HG03139 (cell line): ENCODE results near the gene UBE2M.

ENCODE experiments used
- ATAC-seq: cut with Tn5 transposase; IDR thresholded peaks from one replicate; pipeline ENCODE4 v1.9.1; 2021; ENCODE audit not compliant: unreplicated experiment

The UBE2M gene

DNA sequence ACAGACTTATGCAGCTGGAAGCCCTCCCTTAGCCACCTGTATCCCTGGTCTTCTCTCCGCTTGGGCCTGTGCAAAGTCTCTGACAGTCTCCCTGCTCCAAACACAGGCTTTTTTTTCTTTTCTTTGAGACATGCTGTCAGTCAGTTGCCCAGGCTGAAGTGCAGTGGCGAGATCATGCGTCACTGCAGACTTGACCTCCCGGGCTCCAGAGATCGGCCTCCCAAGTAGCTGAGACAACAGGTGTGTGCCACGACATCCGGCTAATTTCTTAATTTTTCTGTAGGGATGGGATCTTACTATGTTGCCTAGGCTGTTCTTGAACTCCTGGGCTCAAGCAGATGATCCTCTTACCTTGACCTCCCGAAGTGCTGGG, 13.2 kb upstream of the UBE2M start:
- no peak for ATAC-seq

DNA sequence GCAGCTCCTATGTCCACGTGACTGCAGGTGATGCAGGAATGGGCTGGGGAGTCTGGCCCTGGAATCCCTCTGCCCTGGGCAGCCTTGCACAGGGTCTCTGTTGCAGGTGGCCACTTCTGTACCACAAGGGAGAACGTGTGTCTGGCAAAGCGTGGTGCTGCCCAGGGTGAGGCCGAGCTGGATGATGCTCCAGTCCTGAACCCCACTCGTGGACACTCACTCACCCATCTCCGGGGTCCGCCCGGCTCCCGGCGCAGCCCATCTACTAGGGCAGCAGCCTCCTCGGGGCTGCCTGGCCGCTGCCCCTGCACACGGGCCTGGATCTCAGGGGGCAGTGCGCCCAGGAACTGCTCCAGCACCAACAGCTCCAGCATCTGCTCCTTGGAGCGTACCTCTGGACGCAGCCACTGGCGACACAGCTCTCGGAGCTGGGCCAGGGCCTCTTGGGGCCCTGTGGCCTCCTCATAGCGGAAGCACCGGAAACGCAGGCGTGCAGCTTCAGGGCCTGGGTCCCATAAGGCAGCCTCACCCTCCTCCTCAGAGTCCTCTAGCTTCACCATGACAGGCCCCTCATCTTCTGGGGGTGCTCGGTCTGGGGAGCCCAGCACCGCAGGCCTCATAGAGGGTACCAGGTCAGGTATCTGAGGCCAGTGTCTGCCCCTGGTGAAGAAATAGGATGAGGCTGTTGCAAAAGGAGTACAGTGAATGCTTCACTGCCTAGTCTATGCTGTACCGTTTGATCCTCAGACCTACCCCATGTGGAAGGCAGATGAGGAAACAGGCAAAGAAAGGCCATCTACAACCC, 12.6 kb upstream of the UBE2M start:
- ATAC-seq: no peak

DNA sequence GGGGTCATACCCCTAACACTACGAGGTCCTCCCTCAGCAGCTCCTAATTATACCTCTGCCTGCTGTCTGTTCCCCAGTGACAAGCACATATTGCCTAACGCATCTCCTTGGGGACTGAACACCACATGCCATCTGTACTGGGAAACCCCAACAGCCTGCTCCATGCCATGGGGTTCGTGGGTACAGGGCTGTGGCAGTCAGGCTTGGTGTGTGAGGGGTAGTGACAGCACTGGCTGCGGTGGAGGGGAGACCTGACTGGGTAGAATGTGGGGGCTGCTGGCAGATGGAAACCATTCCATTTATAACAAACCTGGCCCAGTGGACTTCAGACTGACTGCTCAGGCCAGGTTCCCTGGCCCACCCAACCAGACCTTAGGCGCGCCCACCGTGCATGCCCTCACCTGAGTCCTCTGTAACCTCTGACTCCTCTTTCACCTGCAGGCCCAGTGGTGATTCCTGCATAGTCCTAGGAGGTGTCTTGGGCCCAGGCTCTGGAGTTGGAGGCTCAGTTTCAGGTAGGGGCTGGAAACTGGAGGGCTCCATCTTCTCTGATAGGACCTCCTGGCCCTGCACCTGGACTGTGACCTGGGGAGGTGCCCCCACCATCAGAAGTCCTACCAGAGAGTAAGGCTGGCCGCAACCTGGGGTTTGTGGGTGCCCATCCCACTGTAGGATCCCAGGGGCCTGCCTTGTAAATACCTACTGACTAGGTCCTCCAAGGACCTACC, 11.7 kb upstream of the UBE2M start:
- ATAC-seq: no peak

DNA sequence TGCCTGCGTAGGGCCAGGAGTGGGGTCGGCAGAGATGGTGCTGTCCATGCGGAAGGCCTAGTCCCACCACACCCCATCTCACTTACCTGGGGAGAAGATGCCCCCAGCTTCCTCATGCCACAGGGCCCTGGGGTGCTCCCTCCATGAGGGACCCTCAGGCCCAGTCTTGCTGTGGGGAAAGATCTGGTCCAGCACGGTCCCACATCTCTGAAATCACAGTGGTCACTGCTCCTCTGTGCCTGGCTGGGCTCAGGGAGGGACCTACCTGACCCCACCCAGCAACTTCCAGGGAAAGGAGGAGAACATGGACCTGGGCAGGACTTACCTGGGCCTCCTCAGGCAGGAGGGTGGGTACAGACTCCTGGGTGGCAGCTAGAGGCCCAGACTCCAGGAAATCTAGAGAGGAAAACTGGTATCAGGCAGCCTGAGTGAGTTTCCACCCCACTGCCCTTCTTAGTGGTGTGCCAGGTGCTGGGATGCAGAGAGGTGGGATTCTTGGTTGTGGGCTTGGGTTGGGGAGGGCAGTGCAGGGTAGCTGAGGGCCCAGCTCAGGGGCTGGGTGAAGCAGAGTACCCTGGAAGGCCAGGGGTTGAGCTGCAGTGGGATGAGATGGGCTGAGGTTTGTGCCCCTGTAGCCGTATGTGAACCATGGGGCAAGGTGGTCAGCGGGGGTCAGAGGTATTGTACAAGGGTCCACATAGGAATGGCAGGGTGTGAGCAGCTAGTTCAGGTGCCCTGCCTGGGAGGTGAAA, 11.0 kb upstream of the UBE2M start:
- ATAC-seq: no peak

DNA sequence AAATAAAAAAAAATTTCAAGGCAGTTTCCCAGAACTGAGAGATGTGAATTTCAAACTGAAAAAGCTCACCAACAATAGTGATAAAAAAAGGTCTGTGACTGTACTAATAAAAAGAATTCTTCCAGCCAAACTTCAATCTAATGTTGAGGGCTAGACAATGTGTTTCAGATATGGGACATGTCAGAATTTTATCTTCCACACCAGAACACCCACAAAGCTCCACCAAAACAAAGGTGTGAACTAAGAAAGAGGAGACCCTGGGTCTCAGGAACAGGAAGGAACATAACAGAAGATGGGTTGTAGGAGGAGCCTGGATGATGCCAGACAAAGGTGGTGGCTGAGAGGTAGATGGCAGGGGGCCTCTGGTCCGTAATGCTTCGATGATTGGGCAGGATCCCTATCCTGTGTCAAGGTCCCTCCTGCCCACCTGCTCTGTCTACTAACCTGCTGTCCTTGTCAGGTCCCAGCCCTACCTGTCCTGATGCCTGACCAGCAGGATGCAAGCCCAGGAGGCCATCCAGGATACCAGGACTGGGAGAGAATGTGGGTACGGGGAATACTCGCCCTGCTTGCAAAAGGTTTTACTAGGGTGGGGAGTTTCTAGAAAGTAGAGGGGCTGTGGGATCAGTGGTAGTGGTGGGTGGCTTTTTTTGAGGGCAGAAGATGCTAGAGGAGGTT, 10.2 kb upstream of the UBE2M start:
- no peak for ATAC-seq

DNA sequence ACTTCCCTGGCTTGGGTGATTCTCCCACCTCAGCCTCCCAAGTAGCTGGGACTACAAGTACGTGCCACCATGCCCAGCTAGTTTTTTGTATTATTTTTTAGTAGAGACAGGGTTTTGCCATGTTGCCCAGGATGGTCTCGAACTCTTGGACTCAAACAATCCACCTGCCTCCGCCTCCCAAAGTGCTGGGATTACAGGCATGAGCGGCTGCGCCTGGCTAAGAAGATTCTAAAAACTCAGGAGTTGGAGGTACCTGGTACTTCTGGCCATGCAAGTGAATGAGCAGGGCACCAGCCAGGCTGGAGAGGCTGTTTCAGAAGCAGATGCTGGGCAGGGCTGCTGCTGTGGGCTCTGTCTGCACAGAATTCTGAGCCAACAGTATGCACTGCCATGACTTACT, 8.6 kb upstream of the UBE2M start:
- no peak for ATAC-seq

DNA sequence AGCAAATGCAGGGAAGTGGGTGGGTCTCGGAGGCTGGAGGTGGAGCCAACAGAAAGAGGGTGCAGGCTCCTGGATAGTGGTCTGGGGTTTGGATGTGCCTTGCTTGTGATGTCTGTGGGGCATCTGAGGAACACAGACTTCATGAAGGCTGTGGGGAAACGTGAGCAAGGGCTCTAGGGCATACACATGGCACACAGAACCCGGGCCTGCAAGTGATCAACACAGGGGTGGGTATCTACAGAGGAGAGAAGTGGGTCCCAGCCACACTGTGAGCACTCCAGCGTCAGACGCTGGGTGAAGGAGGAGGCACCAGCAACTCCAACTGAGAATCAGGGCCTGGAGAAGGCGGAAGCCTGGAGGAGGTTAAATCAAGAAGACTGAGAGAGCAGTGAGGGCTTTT, 5.4 kb upstream of the UBE2M start:
- ATAC-seq: no peak

DNA sequence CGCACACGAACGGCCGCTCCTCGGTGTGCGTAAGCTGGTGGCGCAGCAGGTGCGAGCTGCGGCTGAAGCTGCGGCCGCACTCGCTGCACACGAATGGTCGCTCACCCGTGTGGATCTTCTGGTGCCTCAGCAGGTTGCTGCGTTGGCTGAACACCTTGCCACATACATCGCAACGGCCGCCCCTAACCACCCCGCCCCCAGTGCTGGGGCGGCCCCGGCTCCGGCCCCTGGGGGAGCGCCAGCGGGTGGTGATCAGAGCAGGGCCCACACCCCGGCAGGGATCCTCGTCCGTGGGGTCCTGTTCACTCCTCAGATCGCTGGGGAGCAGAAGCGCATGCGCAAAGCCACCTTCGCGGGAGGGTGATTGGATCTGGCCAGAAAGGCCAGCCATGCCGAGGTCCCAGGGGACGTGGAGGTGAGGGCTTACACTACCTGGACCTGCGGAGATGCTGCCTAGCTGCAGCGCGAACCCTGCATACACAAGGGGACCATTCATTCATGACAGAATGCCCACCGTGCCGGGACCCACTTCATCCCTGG, 4.7 kb upstream of the UBE2M start:
- no peak for ATAC-seq

DNA sequence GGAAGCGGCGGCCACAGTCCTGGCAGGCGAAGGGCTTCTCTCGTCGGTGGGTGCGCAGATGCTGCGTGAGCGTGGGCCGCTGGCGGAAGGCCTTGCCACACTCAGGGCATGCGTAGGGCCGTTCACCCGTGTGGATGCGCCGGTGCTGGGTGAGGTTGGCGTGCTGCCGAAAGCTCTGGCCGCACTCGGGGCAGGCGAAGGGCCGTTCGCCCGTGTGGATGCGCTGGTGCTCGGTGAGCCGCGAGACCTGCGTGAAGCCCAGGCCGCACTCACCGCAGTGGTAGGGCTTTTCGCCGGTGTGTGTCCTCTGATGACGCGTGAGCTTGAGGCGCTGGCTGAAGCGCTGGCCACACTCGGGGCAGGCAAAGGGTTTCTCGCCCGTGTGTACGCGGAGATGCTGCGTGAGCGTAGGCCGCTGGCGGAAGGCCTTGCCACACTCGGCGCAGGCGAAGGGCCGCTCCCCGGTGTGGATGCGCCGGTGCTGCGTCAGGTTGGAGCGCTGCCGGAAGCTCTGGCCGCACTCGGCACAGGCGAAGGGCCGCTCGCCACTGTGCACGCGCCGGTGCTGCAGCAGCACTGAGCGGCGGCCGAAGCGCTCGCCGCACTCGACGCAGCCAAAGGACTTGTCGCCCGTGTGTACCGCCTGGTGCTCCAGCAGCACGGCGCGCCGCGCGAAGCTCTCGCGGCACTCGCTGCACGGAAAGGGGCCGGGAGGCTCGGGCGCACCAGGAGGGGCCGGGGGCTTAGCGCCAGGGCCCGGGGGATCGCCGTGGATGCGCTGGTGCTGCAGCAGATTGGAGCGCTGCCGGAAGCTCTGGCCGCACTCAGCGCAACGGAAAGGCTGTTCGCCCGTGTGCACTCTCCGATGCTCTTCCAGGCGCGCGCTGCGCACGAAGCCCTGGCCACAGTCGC, 4.0 kb upstream of the UBE2M start:
- ATAC-seq: no peak

DNA sequence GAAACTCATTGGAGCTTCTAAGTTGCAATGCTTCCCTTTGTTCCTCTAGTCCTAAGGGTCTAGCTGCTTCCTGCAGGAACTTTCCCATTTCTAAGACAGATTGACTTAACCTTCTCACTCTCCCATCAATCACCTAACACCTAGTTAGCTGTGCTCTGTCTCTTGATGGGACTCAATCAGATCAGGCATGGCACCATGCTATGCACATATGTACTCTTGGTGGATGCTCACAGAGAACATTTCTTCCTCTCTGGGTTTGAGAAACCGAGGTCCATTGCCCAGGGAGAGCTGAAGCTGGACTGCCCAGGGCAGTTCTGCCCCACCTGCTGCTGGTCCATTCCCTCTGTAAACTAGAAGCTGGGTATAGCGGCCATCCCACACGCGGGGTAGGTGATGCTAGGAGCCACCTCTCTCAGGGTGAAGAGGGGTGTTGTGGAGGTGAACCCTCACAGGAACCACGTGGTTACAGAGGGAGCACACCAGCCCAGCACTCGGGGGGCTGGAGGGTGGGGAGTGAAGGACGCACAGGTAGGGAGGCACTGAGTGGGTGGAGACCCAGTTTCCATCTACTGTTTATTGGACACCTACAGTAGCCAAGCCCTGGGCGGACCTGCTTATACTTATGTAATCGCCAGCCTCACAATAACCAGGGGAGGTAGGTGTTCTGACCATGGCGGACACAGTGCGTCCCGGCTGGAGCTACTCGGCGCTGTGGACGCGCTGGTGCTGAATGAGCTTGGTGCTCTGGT, 3.1 kb upstream of the UBE2M start:
- ATAC-seq: no peak

DNA sequence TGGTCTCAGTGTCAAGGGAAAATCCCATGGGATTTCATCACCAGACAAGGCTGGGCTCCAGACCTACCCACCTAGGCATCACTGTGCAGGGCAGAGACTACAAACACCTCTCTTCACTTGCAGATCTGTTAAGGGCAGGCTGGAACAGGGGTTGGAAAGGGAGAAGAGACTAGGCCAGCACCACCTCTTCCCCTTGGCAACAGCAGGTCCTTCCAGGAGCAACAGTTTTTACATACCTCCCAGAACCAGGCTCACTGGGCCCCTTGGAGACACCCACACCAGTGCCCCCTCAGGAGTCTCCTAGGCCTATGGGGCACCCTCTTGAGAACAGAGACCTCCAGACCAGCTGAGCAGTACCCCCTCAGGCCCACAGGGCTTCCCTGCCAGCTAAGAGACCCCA, 2.5 kb upstream of the UBE2M start:
- no peak for ATAC-seq

DNA sequence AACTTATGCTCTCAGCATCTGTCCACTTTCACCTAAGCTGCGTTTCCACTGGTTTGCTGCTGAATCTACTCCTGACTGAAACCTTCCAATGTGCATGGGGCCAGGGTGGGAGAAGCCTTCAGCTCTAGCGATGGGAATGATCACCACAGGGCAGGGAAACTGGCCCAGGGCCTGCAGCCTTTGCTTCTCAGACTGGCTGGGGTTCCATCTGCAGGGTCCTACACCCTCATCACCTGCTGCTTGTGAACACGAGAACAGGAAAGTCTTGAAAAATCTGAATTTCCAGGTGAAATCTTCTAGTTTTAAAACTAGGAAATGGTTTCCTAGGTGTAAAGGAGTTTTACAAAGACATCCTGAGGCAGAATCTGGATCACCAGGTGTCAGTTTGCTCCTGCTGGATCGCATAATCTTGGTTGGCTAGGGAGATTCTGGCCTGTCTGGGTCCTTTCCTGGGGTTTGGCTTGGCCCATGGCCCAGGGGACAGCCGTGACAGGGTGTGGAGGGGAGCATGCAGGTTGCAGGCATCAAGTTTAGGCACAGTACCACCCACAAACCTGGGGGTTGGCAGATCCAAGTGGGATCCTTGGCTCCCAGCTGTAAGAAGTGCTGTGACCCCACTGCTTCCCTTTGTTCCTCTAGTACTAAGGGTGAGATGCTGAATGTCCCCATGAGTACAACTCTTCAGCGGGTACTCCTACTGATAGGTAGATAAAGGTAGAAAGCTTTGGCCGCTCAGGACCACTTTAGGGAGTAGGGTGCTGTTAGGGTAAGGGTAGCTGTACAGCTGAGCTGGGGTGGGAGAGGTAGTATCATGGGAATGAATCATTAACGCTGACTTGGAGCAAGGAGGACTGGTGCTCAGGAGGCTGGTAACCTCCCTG, 1.8 kb upstream of the UBE2M start:
- ATAC-seq: no peak

DNA sequence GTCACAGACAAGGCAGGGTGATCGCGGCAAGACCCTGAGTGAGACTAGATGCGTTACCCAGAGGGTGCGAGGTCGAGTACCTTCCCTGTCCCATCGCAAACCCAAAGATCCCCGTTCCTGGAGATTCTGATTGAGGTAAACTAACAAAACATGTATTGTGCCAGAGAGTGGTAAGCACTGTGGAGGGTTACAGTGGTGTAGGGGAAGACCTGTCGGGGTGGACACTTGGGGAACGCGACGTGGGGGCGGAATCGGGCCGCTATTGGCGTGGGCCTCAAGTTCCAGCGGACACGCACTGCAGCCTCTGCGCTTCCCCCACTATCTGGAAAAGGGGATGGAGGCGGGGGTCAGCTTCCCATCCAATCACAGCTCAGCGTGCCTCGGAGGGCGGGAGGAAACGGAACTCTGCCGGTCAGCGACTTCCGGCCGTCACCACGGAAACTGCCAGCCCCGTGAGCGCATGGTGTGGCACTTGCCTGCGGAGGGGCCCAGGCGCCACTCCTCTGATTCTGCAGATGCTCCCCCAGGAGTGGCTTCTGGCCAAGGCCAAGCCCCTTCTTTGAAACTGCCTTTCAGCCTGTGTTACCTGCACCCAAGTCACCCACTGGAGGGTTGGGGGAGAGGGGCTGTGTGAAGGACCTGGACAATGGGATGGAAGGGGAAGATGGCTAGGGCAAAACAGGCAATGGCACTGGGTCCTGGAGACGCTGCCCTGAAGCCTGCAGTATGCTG, 1.0 kb upstream of the UBE2M start:
- ATAC-seq: no peak

DNA sequence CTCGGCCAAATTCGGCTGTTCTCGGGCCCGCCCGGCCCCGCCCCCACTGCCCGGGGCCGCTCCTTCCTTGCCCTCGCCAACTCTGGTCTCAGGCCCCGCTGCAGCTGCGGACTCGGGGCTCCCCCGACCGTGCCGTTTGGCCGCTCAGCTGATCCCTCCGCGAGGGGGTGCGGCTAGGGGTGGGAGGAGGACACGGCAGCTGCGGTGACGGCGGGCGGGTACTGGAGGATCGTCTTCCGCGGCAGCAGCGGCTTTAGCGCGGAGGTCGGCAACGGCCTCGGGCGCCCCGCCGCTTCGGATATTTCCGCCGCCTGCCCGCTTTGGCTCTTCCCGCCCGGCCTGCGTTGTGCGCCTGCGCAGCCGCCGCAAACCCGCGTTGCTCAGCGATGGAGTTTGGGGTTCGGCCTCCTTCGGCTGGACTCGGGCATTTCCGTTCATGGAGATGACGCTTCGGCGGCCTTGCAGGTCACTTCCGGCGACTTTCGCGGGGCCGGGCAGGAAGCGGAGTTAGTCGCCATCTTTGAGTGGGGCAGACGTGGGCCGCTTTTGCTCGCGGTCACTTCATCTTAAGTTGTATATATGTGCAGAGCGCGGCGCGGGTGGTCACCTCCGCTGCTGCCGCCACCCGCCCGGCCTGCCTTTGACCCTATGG, 338 bp upstream of the UBE2M start:
- ATAC-seq: peak; percentile 37

DNA sequence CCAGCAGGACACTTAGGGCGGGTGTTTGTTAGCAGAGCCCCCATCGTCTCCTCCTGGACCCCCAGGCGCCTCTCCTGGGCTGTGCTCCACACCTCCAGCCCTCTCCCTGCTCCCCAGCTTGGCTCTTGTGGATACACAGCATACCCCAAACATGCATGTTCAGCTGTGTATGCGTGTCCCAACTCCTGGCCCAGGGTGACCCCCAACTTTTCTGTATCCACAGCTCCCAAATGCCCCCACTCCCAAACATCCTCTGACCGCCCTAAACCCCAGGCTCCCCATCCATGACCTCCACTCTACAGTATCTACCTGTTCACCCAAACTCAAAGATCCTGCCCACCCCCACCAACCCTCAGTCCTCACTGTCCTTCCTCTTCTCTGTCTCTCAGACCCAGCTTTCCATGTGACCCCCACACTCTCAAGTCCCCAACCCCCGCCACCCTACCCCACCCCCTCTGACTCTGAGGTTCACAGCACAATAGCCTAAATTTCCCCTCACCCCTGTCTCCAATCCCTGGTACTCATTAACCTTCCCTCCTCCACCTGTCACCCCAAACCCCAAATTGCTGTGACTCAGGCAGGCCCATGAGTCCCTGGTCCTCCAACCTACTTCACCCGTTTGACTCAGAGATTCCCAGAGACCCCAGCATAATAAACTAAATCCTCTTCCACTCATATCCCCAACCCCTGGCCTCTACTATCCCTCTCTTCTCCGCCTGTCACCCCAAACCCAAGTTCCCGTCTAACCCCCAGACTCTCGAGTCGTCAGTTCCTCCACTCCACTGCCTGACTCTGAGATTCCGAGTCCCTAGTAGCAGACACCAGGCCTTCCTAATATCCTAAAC, 968 bp downstream of the UBE2M start:
- no peak for ATAC-seq

DNA sequence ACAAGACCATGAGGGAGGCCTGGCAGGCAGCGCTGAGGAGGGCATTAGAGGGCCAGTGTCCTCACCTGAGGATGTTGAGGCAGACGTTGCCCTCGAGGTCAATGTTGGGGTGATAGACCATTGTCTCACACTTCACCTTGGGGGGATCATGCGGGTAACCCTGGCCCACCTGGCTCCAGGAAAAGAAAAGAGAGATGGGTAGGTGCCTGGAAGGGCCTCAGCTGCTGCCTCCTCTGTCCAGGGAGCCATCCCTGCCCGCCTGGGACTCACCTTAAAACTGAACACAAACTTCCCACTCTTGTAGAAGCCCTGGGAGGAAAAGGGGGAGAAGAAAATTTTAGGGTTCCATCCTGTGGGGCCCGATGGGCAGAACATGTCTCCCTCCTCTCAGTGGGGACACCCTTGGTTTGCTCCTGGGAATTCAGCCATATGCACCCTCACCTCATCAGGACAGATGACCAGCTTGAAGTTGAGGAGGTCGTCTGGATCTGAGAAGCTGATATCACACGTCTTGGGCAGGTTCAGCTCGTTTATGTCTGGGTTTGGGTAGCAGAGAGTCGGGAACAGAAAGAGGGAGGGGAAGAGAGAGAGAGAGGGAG, 1.7 kb downstream of the UBE2M start:
- ATAC-seq: no peak
